ENCODE data around the gene SALL3. TPM values are rescaled to one million over a fixed set of nuclear protein-coding genes. Genes with fewer than 3 reads are reported as not detected.

The SALL3 gene
- total RNA-seq, 1 donor from 2014 or later = 14.6 TPM

GRCh38 chr18:78993014-78993926, 13.7 kb downstream of the SALL3 start:
- no peak for DNase-seq (ENCODE audit: extremely low spot score, unreplicated experiment)
- TF ChIP-seq, protein P1, sequence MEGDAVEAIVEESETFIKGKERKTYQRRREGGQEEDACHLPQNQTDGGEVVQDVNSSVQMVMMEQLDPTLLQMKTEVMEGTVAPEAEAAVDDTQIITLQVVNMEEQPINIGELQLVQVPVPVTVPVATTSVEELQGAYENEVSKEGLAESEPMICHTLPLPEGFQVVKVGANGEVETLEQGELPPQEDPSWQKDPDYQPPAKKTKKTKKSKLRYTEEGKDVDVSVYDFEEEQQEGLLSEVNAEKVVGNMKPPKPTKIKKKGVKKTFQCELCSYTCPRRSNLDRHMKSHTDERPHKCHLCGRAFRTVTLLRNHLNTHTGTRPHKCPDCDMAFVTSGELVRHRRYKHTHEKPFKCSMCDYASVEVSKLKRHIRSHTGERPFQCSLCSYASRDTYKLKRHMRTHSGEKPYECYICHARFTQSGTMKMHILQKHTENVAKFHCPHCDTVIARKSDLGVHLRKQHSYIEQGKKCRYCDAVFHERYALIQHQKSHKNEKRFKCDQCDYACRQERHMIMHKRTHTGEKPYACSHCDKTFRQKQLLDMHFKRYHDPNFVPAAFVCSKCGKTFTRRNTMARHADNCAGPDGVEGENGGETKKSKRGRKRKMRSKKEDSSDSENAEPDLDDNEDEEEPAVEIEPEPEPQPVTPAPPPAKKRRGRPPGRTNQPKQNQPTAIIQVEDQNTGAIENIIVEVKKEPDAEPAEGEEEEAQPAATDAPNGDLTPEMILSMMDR (conservative IDR thresholded peaks at IDR 0.05) = no peak
- H3K27me3 Mint-ChIP-seq = peaks cover 27% of the 10 kb centered on the region
- H3K4me3 Mint-ChIP-seq = no peak overlapping the region
- H3K9me3 Mint-ChIP-seq = no peaks in the 10 kb centered on the region
- no peaks in the 10 kb centered on the region for H3K4me1 Mint-ChIP-seq (ENCODE audit: unreplicated experiment)
- H3K27ac Mint-ChIP-seq = no peak overlapping the region
- H3K36me3 Mint-ChIP-seq = peaks cover 3% of the 10 kb centered on the region

DNA sequence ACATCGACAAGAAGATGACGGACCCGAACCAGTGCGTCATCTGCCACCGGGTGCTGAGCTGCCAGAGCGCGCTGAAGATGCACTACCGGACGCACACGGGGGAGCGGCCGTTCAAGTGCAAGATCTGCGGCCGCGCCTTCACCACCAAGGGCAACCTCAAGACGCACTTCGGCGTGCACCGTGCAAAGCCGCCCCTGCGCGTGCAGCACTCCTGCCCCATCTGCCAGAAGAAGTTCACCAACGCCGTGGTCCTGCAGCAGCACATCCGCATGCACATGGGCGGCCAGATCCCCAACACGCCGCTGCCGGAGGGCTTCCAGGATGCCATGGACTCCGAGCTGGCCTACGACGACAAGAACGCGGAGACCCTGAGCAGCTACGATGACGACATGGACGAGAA, 14.4 kb downstream of the SALL3 start:
- no peak for DNase-seq (ENCODE audit: extremely low spot score, unreplicated experiment)
- TF ChIP-seq, protein P1 (conservative IDR thresholded peaks at IDR 0.05) = no peak
- no peak overlapping the region for H3K4me3 Mint-ChIP-seq
- peaks cover 3% of the 10 kb centered on the region for H3K36me3 Mint-ChIP-seq
- H3K9me3 Mint-ChIP-seq = no peaks in the 10 kb centered on the region
- no peaks in the 10 kb centered on the region for H3K4me1 Mint-ChIP-seq (ENCODE audit: unreplicated experiment)
- H3K27ac Mint-ChIP-seq = no peak overlapping the region
- H3K27me3 Mint-ChIP-seq = peaks cover 21% of the 10 kb centered on the region

DNA sequence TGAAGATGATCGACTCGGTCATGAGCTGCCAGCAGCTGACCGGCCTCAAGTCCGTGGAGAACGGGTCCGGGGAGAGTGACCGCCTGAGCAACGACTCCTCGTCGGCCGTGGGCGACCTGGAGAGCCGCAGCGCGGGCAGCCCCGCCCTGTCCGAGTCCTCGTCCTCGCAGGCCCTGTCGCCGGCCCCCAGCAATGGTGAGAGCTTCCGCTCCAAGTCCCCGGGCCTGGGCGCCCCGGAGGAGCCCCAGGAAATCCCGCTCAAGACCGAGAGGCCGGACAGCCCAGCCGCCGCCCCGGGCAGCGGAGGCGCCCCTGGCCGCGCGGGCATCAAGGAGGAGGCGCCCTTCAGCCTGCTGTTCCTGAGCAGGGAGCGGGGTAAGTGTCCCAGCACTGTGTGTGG, 14.9 kb downstream of the SALL3 start:
- Mint-ChIP-seq H3K4me1 (ENCODE audit: unreplicated experiment) (peaks cover under 1% of the 10 kb centered on the region), H3K4me3 (no peak overlapping the region), H3K9me3 (no peaks in the 10 kb centered on the region), H3K27me3 (peaks cover 21% of the 10 kb centered on the region), H3K36me3 (peaks cover 3% of the 10 kb centered on the region), H3K27ac (no peak overlapping the region)
- TF ChIP-seq, protein P1 (conservative IDR thresholded peaks at IDR 0.05) = no peak
- DNase-seq (ENCODE audit: extremely low spot score, unreplicated experiment) = peak; percentile 63

DNA sequence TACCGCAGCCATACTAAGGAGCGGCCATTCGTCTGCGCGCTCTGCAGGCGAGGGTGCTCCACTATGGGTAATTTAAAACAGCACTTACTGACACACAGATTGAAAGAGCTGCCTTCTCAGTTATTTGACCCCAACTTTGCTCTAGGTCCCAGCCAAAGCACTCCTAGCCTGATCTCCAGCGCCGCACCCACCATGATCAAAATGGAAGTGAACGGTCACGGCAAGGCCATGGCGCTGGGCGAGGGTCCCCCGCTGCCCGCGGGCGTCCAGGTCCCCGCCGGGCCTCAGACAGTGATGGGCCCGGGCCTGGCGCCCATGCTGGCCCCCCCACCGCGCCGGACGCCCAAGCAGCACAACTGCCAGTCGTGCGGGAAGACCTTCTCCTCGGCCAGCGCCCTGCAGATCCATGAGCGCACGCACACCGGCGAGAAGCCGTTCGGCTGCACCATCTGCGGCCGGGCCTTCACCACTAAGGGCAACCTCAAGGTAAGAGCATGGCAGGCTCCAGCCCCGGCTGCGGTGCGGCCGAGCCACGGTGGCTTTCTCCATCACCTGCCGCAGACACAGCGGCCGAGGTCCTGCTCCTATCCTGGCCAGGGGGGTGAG, 15.5 kb downstream of the SALL3 start:
- TF ChIP-seq, protein P1 (conservative IDR thresholded peaks at IDR 0.05) = no peak
- no peak for DNase-seq (ENCODE audit: extremely low spot score, unreplicated experiment)
- Mint-ChIP-seq H3K4me1 (ENCODE audit: unreplicated experiment) (peaks cover 5% of the 10 kb centered on the region), H3K27me3 (peaks cover 17% of the 10 kb centered on the region), H3K36me3 (peaks cover 3% of the 10 kb centered on the region), H3K9me3 (no peaks in the 10 kb centered on the region), H3K4me3 (no peak overlapping the region), H3K27ac (no peak overlapping the region)

DNA sequence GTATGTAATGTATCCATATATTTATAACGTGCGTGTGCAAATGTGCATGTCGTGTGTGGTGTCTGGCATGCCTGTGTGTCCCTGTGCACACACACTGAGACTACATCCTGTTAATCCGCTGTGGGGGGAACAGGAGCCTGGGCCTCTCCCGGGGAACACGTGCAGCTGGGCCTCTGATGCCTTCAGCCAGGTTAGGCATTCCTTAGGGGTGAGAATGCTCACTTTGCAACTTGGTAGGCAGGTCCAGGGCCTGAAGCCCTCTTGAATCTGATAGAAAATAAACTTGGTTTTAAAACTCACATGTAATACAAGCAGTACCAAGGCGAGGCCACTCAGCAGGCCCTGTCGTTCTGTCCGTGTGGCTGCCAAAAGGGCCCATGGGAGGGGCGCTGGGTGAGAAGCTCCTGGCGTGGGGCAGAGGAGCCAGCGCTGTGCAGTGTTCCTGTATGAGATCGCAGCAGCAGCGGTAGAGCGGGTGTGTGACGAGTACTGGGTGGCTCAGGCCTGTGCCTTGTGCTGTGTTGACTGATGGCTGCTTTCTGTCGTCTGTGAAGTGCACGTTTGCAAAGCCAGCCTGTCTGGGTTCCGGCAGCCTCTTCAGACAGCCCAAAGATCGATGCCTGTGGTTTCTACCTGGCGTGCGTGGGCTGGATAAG, 16.2 kb downstream of the SALL3 start:
- Mint-ChIP-seq H3K27ac (no peak overlapping the region), H3K36me3 (peaks cover 3% of the 10 kb centered on the region), H3K4me1 (ENCODE audit: unreplicated experiment) (peaks cover 5% of the 10 kb centered on the region), H3K9me3 (no peaks in the 10 kb centered on the region), H3K4me3 (no peak overlapping the region), H3K27me3 (peaks cover 9% of the 10 kb centered on the region)
- TF ChIP-seq, protein P1 (conservative IDR thresholded peaks at IDR 0.05) = no peak
- no peak for DNase-seq (ENCODE audit: extremely low spot score, unreplicated experiment)

Data from type B pancreatic cell (in vitro differentiated cells).